Fibroblast of the aortic adventitia (primary cell): ENCODE measurements around the gene PCID2. TPM values are rescaled to one million over a fixed set of nuclear protein-coding genes. Genes with fewer than 3 reads are reported as not detected.

Experiments used
- DNase-seq: peaks from one replicate; pipeline ENCODE4 v3.0.0-alpha.2; 2010; ENCODE audit warnings: low read depth
- H3K4me3 ChIP-seq: 2 replicates; pipeline ENCODE4 v1.5.1; 2011; ENCODE audit warnings: low read depth, mild to moderate bottlenecking, control low read depth, low read length, moderate library complexity
- CTCF ChIP-seq: IDR thresholded peaks from 2 replicates; pipeline ENCODE4 v1.5.1; 2011; ENCODE audit warnings: mild to moderate bottlenecking, low read length, control low read depth, inconsistent platforms; ENCODE audit not compliant: insufficient read depth
- total RNA-seq: library from RNA; depleted of rRNA; stranded (reverse); fragments of >200 nt; gene quantifications from 2 replicates; pipeline ENCODE4 v1.2.3, GENCODE V29; 2012; ENCODE audit warnings: low replicate concordance

The PCID2 gene
- total RNA-seq, 1 donor: 77.4 TPM

- H3K4me3 ChIP-seq: peak overlapping the region; percentile 48
- peak; percentile 66 for DNase-seq
- TF ChIP-seq CTCF: no peak
Observed at GRCh38 chr13:113153810-113154748, 54.4 kb downstream of the PCID2 start.

GRCh38 chr13:113152984-113153809 is 55.3 kb downstream of the PCID2 start:
- no peak for TF ChIP-seq CTCF
- DNase-seq: no peak

GRCh38 chr13:113152691-113152983 is 55.8 kb downstream of the PCID2 start:
- DNase-seq: no peak
- no peak overlapping the region for H3K4me3 ChIP-seq
- TF ChIP-seq CTCF: no peak

More at GRCh38 chr13:113152984-113153809, 55.3 kb downstream of the PCID2 start:
- H3K4me3 ChIP-seq: peak overlapping the region; percentile 39

- H3K4me3 ChIP-seq: no peak overlapping the region
- DNase-seq: peak; percentile 65
- TF ChIP-seq CTCF: no peak
Observed at GRCh38 chr13:113151745-113152690, 56.5 kb downstream of the PCID2 start.

- TF ChIP-seq CTCF: no peak
- H3K4me3 ChIP-seq: no peak overlapping the region
- DNase-seq: no peak
Observed at GRCh38 chr13:113150550-113151365, 57.7 kb downstream of the PCID2 start.
